HEK293 (cell line): ENCODE data around the gene IMMP2L.
A peak's percentile ranks its signal among the peaks of the same experiment; 100 is the strongest.

Experiments
- CTCF ChIA-PET: fragments of 350-600 bp; formaldehyde crosslinking; extraction: SDS; loops from one replicate; lab custom pipeline; 2021; ENCODE audit warnings: antibody characterized with exemption; lab: Yijun Ruan, JAX
- POLR2A ChIA-PET: fragments of 300-600 bp; formaldehyde crosslinking; extraction: SDS; loops from one replicate; lab custom pipeline; 2020; ENCODE audit warnings: antibody characterized with exemption, inconsistent platforms; lab: Yijun Ruan, JAX
- H3K27ac ChIP-seq: fragments of 200-500 bp; sonication (Bioruptor generic); 2 replicates; pipeline ENCODE4 v1.5.1; 2014; ENCODE audit warnings: low read depth, low read length, control low read depth, inconsistent platforms; ENCODE audit errors: extremely low read depth
- H3K36me3 ChIP-seq, 2 experiments: fragments of 200-500 bp in 1 of 2; sonication (Bioruptor generic) in 1 of 2; 1 replicate in 1 of 2; 2 replicates in 1 of 2; pipeline ENCODE4 v1.5.1; 2014 to 2017; ENCODE audit warnings: inconsistent platforms in 2 of 2, low read length in 2 of 2; ENCODE audit not compliant: control insufficient read depth in 2 of 2, insufficient read depth in 1 of 2
- H3K4me1 ChIP-seq: fragments of 200-500 bp; sonication (Bioruptor generic); 2 replicates; pipeline ENCODE4 v1.5.1; 2014; ENCODE audit warnings: mild to moderate bottlenecking, low read length, inconsistent platforms; ENCODE audit not compliant: control insufficient read depth, insufficient read depth
- H3K4me3 ChIP-seq: 2 replicates; pipeline ENCODE4 v1.5.1; 2011; ENCODE audit warnings: low read depth, mild to moderate bottlenecking, control low read depth, low read length, moderate library complexity
- H3K9me3 ChIP-seq: fragments of 200-500 bp; sonication (Bioruptor generic); 2 replicates; pipeline ENCODE4 v1.5.1; 2014; ENCODE audit warnings: low read depth, low read length, inconsistent platforms; ENCODE audit not compliant: control insufficient read depth, insufficient read depth
- FEZF1 ChIP-seq: fragments of 450-650 bp; formaldehyde crosslinking; IDR thresholded peaks from 2 replicates; pipeline ENCODE4 v1.5.1; 2016; ENCODE audit warnings: missing biosample characterization, missing genetic modification characterization
- OSR2 ChIP-seq: fragments of 450-650 bp; formaldehyde crosslinking; IDR thresholded peaks from 2 replicates; pipeline ENCODE4 v1.5.1; 2016; ENCODE audit warnings: missing biosample characterization, missing genetic modification characterization
- PRDM1 ChIP-seq: fragments of 450-650 bp; formaldehyde crosslinking; IDR thresholded peaks from 2 replicates; pipeline ENCODE4; 2016; ENCODE audit warnings: missing biosample characterization, missing genetic modification characterization
- ZBTB1 ChIP-seq: fragments of 450-650 bp; formaldehyde crosslinking; IDR thresholded peaks from 2 replicates; pipeline ENCODE4 v1.5.1; 2016; ENCODE audit warnings: missing biosample characterization, missing genetic modification characterization
- ZNF146 ChIP-seq: fragments of 450-650 bp; formaldehyde crosslinking; IDR thresholded peaks from 2 replicates; pipeline ENCODE4 v1.5.1; 2016; ENCODE audit warnings: missing biosample characterization, missing genetic modification characterization
- ZNF184 ChIP-seq: fragments of 450-650 bp; IDR thresholded peaks from 2 replicates; pipeline ENCODE4 v1.5.1; 2018; ENCODE audit warnings: missing biosample characterization, mild to moderate bottlenecking, missing genetic modification characterization
- ZNF221 ChIP-seq: fragments of 450-650 bp; formaldehyde crosslinking; IDR thresholded peaks from 2 replicates; pipeline ENCODE4 v1.5.1; 2017; ENCODE audit warnings: missing biosample characterization, missing genetic modification characterization, borderline replicate concordance
- ZNF266 ChIP-seq: fragments of 450-650 bp; formaldehyde crosslinking; IDR thresholded peaks from 2 replicates; pipeline ENCODE4 v1.5.1; 2016; ENCODE audit warnings: missing biosample characterization, missing genetic modification characterization, low read depth
- ZNF324 ChIP-seq: fragments of 450-650 bp; formaldehyde crosslinking; IDR thresholded peaks from 2 replicates; pipeline ENCODE4 v1.5.1; 2016; ENCODE audit warnings: missing biosample characterization, missing genetic modification characterization
- ZNF404 ChIP-seq: fragments of 450-650 bp; formaldehyde crosslinking; IDR thresholded peaks from 2 replicates; pipeline ENCODE4 v1.5.1; 2017; ENCODE audit warnings: missing biosample characterization, missing genetic modification characterization
- ZNF473 ChIP-seq: fragments of 450-650 bp; formaldehyde crosslinking; IDR thresholded peaks from 2 replicates; pipeline ENCODE4 v1.5.1; 2017; ENCODE audit warnings: missing biosample characterization, missing genetic modification characterization
- ZNF544 ChIP-seq: fragments of 450-650 bp; formaldehyde crosslinking; IDR thresholded peaks from 2 replicates; pipeline ENCODE4 v1.5.0; 2017; ENCODE audit warnings: missing biosample characterization, missing genetic modification characterization
- ZNF600 ChIP-seq: fragments of 450-650 bp; formaldehyde crosslinking; IDR thresholded peaks from 2 replicates; pipeline ENCODE4 v1.5.1; 2016; ENCODE audit warnings: missing biosample characterization, missing genetic modification characterization
- ZNF623 ChIP-seq: fragments of 450-650 bp; formaldehyde crosslinking; IDR thresholded peaks from 2 replicates; pipeline ENCODE4 v1.5.1; 2016; ENCODE audit warnings: missing biosample characterization, missing genetic modification characterization
- ZNF677 ChIP-seq: fragments of 450-650 bp; IDR thresholded peaks from 2 replicates; pipeline ENCODE4 v1.5.0; 2018; ENCODE audit warnings: missing biosample characterization, mild to moderate bottlenecking, missing genetic modification characterization, moderate library complexity
- ZNF707 ChIP-seq: fragments of 450-650 bp; formaldehyde crosslinking; IDR thresholded peaks from 2 replicates; pipeline ENCODE4 v1.5.1; 2016; ENCODE audit warnings: missing biosample characterization, missing genetic modification characterization
- ZNF830 ChIP-seq: fragments of 450-650 bp; IDR thresholded peaks from 2 replicates; pipeline ENCODE4 v1.5.0; 2018; ENCODE audit warnings: missing biosample characterization, missing genetic modification characterization, low read depth, mild to moderate bottlenecking, moderate library complexity
- TF ChIP-seq, protein P1 (sequence below): fragments of 450-650 bp; formaldehyde crosslinking; IDR thresholded peaks from 2 replicates; pipeline ENCODE4 v1.5.1; 2016; ENCODE audit warnings: missing biosample characterization, missing genetic modification characterization
- TF ChIP-seq, protein P2 (sequence below): fragments of 450-650 bp; formaldehyde crosslinking; IDR thresholded peaks from 2 replicates; pipeline ENCODE4 v1.5.1; 2016; ENCODE audit warnings: missing biosample characterization, missing genetic modification characterization
- TF ChIP-seq, protein P3 (sequence below): fragments of 450-650 bp; formaldehyde crosslinking; IDR thresholded peaks from 2 replicates; pipeline ENCODE4 v1.5.1; 2016; ENCODE audit warnings: missing biosample characterization, missing genetic modification characterization, borderline replicate concordance
- TF ChIP-seq, protein P4 (sequence below): fragments of 450-650 bp; formaldehyde crosslinking; IDR thresholded peaks from 2 replicates; pipeline ENCODE4 v1.5.1; 2017; ENCODE audit warnings: missing biosample characterization, missing genetic modification characterization
- TF ChIP-seq, protein P5 (sequence below): fragments of 450-650 bp; formaldehyde crosslinking; conservative IDR thresholded peaks from 2 replicates; pipeline ENCODE4 v1.5.1; 2016; ENCODE audit warnings: low read depth, missing biosample characterization, missing genetic modification characterization

The IMMP2L gene

DNA sequence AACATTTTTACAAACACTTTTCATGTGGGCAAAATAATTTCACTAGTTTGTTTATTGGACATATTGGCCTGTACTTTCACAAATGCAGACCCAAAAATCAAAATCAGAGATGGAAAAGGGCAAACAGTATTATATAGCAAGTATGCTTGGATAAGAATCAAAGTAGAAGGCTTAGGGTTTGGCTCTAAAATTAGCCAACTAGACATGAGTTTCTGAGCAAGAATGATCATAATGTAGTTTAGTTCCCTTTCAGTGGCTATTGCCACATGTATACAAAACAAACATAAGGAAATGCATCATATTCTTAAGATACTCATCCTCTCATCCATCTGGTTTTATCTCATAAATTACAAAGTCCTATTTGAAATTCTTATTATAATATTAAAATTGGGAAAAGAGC, 132.5 kb downstream of the IMMP2L start:
- Histone ChIP-seq H3K4me3 (no peak overlapping the region), H3K4me1 (no peaks in the 10 kb centered on the region), H3K36me3 (no peaks in the 10 kb centered on the region), H3K9me3 (no peaks in the 10 kb centered on the region)
- CTCF ChIA-PET, result interaction anchor here (0.6 kb wide), 1 partner anchor 505 kb away, joined by 3 read pairs; no protein-coding TSS in a partner anchor
- TF ChIP-seq, protein P1, sequence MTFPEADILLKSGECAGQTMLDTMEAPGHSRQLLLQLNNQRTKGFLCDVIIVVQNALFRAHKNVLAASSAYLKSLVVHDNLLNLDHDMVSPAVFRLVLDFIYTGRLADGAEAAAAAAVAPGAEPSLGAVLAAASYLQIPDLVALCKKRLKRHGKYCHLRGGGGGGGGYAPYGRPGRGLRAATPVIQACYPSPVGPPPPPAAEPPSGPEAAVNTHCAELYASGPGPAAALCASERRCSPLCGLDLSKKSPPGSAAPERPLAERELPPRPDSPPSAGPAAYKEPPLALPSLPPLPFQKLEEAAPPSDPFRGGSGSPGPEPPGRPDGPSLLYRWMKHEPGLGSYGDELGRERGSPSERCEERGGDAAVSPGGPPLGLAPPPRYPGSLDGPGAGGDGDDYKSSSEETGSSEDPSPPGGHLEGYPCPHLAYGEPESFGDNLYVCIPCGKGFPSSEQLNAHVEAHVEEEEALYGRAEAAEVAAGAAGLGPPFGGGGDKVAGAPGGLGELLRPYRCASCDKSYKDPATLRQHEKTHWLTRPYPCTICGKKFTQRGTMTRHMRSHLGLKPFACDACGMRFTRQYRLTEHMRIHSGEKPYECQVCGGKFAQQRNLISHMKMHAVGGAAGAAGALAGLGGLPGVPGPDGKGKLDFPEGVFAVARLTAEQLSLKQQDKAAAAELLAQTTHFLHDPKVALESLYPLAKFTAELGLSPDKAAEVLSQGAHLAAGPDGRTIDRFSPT, result no peak
- TF ChIP-seq ZNF146 (tag by site-specific recombination) (no peak), ZNF404 (tag by site-specific recombination) (no peak), ZNF623 (no peak), FEZF1 (tag by site-specific recombination) (no peak), ZNF266 (tag by site-specific recombination) (no peak), OSR2 (tag by site-specific recombination) (no peak), ZNF473 (tag by site-specific recombination) (no peak), ZNF677 (tag by site-specific recombination) (no peak), ZBTB1 (tag by site-specific recombination) (no peak), ZNF221 (tag by site-specific recombination) (no peak), ZNF184 (tag by site-specific recombination) (no peak)
- TF ChIP-seq, protein P2, sequence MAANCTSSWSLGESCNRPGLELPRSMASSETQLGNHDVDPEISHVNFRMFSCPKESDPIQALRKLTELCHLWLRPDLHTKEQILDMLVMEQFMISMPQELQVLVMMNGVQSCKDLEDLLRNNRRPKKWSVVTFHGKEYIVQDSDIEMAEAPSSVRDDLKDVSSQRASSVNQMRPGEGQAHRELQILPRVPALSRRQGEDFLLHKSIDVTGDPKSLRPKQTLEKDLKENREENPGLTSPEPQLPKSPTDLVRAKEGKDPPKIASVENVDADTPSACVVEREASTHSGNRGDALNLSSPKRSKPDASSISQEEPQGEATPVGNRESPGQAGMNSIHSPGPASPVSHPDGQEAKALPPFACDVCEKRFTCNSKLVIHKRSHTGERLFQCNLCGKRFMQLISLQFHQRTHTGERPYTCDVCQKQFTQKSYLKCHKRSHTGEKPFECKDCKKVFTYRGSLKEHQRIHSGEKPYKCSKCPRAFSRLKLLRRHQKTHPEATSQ (tag by site-specific recombination), result no peak
- TF ChIP-seq, all 188 proteins: peak for 0
- H3K27ac ChIP-seq, result no peak overlapping the region
- POLR2A ChIA-PET, result no interaction called here

DNA sequence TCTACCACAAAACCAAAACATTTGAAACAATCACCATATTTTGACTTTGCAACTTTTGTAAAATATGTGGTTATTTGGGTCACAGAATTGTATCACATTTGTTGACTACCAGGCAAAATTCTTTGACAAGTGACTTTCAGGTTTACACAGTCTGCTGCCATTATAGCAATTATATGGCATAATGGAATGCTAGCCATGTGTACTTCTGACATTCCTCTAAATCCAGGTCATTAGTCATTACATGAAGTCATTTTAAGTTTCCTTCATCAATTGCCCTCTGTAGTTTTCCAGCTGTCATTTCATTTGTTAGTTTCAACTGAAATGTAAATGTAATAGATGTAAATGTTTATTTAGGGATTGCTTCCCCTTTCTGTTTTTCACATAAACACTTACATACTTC, 137.5 kb downstream of the IMMP2L start:
- no peaks in the 10 kb centered on the region for H3K36me3 ChIP-seq
- no peaks in the 10 kb centered on the region for H3K9me3 ChIP-seq
- no peaks in the 10 kb centered on the region for H3K4me1 ChIP-seq
- TF ChIP-seq ZNF544 (tag by site-specific recombination) (no peak), PRDM1 (tag by site-specific recombination) (0 out of 2 replicates have a peak, but pooled peaks have one; percentile 18)
- H3K4me3 ChIP-seq, result no peak overlapping the region
- POLR2A ChIA-PET, result no interaction called here
- no peak overlapping the region for H3K27ac ChIP-seq
- CTCF ChIA-PET, result no interaction called here

DNA sequence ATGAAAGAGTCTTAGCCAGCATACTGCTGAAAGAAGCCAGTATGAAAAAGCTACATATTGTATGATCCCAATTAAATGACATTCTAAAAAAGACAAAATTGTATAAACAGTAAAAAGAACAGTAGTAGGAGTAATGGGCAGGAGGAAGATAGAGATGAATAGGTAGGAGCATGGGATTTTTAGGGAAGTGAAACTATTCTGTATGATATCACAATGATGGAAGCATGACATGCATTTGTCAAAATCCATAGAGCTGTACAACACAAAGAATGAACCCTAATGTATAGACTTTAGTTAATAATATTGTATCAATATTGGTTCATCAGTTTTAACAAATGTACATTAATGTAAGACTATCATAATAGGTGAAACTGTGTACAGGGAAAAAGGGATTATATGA, 147.9 kb downstream of the IMMP2L start:
- CTCF ChIA-PET, result interaction anchor here (0.6 kb wide), 2 partner anchors 29 to 366 kb away, joined by 3 read pairs; no protein-coding TSS in a partner anchor
- no peaks in the 10 kb centered on the region for H3K4me1 ChIP-seq
- no peak overlapping the region for H3K27ac ChIP-seq
- no peaks in the 10 kb centered on the region for H3K36me3 ChIP-seq
- no peak overlapping the region for H3K4me3 ChIP-seq
- no peaks in the 10 kb centered on the region for H3K9me3 ChIP-seq
- POLR2A ChIA-PET, result no interaction called here
- no peak for TF ChIP-seq ZNF324
- TF ChIP-seq, protein P3, sequence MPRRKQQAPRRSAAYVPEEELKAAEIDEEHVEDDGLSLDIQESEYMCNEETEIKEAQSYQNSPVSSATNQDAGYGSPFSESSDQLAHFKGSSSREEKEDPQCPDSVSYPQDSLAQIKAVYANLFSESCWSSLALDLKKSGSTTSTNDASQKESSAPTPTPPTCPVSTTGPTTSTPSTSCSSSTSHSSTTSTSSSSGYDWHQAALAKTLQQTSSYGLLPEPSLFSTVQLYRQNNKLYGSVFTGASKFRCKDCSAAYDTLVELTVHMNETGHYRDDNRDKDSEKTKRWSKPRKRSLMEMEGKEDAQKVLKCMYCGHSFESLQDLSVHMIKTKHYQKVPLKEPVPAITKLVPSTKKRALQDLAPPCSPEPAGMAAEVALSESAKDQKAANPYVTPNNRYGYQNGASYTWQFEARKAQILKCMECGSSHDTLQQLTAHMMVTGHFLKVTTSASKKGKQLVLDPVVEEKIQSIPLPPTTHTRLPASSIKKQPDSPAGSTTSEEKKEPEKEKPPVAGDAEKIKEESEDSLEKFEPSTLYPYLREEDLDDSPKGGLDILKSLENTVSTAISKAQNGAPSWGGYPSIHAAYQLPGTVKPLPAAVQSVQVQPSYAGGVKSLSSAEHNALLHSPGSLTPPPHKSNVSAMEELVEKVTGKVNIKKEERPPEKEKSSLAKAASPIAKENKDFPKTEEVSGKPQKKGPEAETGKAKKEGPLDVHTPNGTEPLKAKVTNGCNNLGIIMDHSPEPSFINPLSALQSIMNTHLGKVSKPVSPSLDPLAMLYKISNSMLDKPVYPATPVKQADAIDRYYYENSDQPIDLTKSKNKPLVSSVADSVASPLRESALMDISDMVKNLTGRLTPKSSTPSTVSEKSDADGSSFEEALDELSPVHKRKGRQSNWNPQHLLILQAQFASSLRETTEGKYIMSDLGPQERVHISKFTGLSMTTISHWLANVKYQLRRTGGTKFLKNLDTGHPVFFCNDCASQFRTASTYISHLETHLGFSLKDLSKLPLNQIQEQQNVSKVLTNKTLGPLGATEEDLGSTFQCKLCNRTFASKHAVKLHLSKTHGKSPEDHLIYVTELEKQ, result no peak
- no peak for TF ChIP-seq ZNF600 (tag by site-specific recombination)
- TF ChIP-seq ZNF830 (tag by site-specific recombination), result no peak
- TF ChIP-seq, protein P4, sequence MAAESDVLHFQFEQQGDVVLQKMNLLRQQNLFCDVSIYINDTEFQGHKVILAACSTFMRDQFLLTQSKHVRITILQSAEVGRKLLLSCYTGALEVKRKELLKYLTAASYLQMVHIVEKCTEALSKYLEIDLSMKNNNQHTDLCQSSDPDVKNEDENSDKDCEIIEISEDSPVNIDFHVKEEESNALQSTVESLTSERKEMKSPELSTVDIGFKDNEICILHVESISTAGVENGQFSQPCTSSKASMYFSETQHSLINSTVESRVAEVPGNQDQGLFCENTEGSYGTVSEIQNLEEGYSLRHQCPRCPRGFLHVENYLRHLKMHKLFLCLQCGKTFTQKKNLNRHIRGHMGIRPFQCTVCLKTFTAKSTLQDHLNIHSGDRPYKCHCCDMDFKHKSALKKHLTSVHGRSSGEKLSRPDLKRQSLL, result no peak
- no peak for TF ChIP-seq ZNF707 (tag by site-specific recombination)
- TF ChIP-seq, protein P5, sequence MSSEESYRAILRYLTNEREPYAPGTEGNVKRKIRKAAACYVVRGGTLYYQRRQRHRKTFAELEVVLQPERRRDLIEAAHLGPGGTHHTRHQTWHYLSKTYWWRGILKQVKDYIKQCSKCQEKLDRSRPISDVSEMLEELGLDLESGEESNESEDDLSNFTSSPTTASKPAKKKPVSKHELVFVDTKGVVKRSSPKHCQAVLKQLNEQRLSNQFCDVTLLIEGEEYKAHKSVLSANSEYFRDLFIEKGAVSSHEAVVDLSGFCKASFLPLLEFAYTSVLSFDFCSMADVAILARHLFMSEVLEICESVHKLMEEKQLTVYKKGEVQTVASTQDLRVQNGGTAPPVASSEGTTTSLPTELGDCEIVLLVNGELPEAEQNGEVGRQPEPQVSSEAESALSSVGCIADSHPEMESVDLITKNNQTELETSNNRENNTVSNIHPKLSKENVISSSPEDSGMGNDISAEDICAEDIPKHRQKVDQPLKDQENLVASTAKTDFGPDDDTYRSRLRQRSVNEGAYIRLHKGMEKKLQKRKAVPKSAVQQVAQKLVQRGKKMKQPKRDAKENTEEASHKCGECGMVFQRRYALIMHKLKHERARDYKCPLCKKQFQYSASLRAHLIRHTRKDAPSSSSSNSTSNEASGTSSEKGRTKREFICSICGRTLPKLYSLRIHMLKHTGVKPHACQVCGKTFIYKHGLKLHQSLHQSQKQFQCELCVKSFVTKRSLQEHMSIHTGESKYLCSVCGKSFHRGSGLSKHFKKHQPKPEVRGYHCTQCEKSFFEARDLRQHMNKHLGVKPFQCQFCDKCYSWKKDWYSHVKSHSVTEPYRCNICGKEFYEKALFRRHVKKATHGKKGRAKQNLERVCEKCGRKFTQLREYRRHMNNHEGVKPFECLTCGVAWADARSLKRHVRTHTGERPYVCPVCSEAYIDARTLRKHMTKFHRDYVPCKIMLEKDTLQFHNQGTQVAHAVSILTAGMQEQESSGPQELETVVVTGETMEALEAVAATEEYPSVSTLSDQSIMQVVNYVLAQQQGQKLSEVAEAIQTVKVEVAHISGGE (tag by site-specific recombination), result no peak
